ENCODE measurements around the gene RAB36.

Gene RAB36

DNA sequence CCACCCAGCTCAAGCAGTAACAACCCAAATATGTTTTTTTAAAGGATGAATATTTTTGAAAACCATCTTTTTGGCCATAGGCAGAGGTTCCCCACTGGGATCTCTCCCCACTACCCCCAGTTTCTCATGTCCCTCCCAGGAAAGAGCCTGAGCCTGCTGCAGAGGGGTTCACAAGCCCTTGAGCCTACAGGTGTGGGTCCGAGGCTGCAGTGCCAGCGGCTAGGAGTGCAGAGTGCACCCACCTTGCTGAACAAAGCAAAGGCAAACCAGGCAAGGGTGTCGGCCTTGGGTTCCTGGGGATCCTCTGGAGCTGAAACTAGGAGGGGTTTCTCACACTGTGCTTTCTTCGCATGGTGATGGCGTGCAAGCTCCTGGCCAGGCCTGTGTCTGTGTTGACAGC is 40.0 kb upstream of the RAB36 start:
- no peaks in the 10 kb centered on the region for H3K36me3 ChIP-seq (ENCODE audit: insufficient read depth, low read length)
- TF ChIP-seq, protein P1, sequence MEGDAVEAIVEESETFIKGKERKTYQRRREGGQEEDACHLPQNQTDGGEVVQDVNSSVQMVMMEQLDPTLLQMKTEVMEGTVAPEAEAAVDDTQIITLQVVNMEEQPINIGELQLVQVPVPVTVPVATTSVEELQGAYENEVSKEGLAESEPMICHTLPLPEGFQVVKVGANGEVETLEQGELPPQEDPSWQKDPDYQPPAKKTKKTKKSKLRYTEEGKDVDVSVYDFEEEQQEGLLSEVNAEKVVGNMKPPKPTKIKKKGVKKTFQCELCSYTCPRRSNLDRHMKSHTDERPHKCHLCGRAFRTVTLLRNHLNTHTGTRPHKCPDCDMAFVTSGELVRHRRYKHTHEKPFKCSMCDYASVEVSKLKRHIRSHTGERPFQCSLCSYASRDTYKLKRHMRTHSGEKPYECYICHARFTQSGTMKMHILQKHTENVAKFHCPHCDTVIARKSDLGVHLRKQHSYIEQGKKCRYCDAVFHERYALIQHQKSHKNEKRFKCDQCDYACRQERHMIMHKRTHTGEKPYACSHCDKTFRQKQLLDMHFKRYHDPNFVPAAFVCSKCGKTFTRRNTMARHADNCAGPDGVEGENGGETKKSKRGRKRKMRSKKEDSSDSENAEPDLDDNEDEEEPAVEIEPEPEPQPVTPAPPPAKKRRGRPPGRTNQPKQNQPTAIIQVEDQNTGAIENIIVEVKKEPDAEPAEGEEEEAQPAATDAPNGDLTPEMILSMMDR (IDR thresholded peaks at IDR 0.05; ENCODE audit: borderline replicate concordance, extremely low read depth, low read length, poor library complexity, severe bottlenecking), result no peak
- no peak for TF ChIP-seq EZH2 (IDR thresholded peaks at IDR 0.05; ENCODE audit: borderline replicate concordance, low read depth, low read length, severe bottlenecking)

DNA sequence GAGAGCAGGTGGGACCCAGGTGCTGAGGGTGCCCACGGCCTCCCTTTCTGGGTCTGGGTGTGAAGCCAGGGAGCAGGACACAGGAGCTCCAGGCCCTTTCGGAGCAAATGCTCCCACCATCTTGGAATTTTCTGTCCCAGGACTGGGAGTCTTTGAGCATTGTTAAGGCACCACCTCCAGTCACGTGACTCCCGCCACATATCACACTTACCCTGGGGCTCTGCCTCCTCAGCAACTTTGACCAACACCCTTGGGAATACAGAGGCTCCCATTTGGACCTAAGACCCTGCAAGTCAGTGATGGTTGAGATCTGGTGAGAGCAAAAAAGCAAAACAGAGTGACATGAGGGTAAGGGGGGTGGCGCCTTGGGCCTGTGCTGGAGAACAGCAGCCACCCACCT is 39.4 kb upstream of the RAB36 start:
- no peak overlapping the region for H3K4me3 ChIP-seq (ENCODE audit: low read depth in 1 of 2, low read length in 2 of 2)
- no peak overlapping the region for H3K27ac ChIP-seq (ENCODE audit: low read length)
- no peaks in the 10 kb centered on the region for H3K27me3 ChIP-seq (ENCODE audit: insufficient read depth, low read length, poor library complexity)
- DNase-seq (no peak), ATAC-seq (ENCODE audit: insufficient read depth, low read depth) (no peak)
- H3K79me2 ChIP-seq (ENCODE audit: insufficient read depth, low read length), result no peaks in the 10 kb centered on the region
- no peak overlapping the region for H3K4me2 ChIP-seq (ENCODE audit: insufficient read depth, low read length)
- H4K20me1 ChIP-seq (ENCODE audit: insufficient read depth, low read length), result peaks cover 3% of the 10 kb centered on the region; the same call in 1 of the 2 replicates
- H3K9me3 ChIP-seq (ENCODE audit: insufficient read depth, low read length, severe bottlenecking), result no peaks in the 10 kb centered on the region
- H3K4me1 ChIP-seq (ENCODE audit: insufficient read depth, low read length), result no peaks in the 10 kb centered on the region
- no peaks in the 10 kb centered on the region for H3K36me3 ChIP-seq (ENCODE audit: insufficient read depth, low read length)
- H2AFZ ChIP-seq (ENCODE audit: low read depth, low read length), result no peak overlapping the region
- H3K9ac ChIP-seq (ENCODE audit: low read depth, low read length), result no peak overlapping the region
- TF ChIP-seq, protein P1 (IDR thresholded peaks at IDR 0.05; ENCODE audit: borderline replicate concordance, extremely low read depth, low read length, poor library complexity, severe bottlenecking), result no peak
- TF ChIP-seq EZH2 (IDR thresholded peaks at IDR 0.05; ENCODE audit: borderline replicate concordance, low read depth, low read length, severe bottlenecking), result no peak

More for the DNA sequence above, 40.0 kb upstream of the RAB36 start:
- no peaks in the 10 kb centered on the region for H3K27me3 ChIP-seq (ENCODE audit: insufficient read depth, low read length, poor library complexity)
- H3K9ac ChIP-seq (ENCODE audit: low read depth, low read length), result no peak overlapping the region
- ATAC-seq (ENCODE audit: insufficient read depth, low read depth) (no peak), DNase-seq (no peak)
- no peak overlapping the region for H3K4me3 ChIP-seq (ENCODE audit: low read depth in 1 of 2, low read length in 2 of 2)
- H3K27ac ChIP-seq (ENCODE audit: low read length), result no peak overlapping the region
- peaks cover 3% of the 10 kb centered on the region; the same call in 1 of the 2 replicates for H4K20me1 ChIP-seq (ENCODE audit: insufficient read depth, low read length)
- no peaks in the 10 kb centered on the region for H3K79me2 ChIP-seq (ENCODE audit: insufficient read depth, low read length)
- H3K4me1 ChIP-seq (ENCODE audit: insufficient read depth, low read length), result no peaks in the 10 kb centered on the region
- no peak overlapping the region for H3K4me2 ChIP-seq (ENCODE audit: insufficient read depth, low read length)
- no peak overlapping the region for H2AFZ ChIP-seq (ENCODE audit: low read depth, low read length)
- H3K9me3 ChIP-seq (ENCODE audit: insufficient read depth, low read length, severe bottlenecking), result no peaks in the 10 kb centered on the region

DNA sequence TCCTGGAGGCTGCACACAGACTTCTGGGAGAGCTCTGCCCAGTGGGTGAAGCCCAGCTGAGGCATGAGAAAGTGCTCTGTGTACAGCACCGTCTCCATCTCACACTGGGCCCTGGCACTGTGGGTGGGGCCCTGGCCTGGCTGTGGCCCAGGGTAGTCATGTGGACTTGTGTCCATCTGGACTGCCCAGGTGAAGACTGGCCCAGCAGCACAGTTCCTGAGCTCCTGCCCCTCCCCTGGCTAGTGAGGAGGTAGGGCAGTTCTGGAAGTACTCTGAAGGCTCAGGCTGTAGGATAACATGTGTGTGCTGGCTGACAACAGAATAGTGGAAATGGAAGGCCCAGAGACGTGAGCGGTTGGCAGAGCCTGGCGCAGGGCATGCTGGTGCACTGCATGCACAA is 38.9 kb upstream of the RAB36 start:
- no peak overlapping the region for H3K9ac ChIP-seq (ENCODE audit: low read depth, low read length)
- no peaks in the 10 kb centered on the region for H3K79me2 ChIP-seq (ENCODE audit: insufficient read depth, low read length)
- no peaks in the 10 kb centered on the region for H3K36me3 ChIP-seq (ENCODE audit: insufficient read depth, low read length)
- TF ChIP-seq, protein P1 (IDR thresholded peaks at IDR 0.05; ENCODE audit: borderline replicate concordance, extremely low read depth, low read length, poor library complexity, severe bottlenecking), result no peak
- H3K4me3 ChIP-seq (ENCODE audit: low read depth in 1 of 2, low read length in 2 of 2), result no peak overlapping the region
- DNase-seq (no peak), ATAC-seq (ENCODE audit: insufficient read depth, low read depth) (no peak)
- no peaks in the 10 kb centered on the region for H3K9me3 ChIP-seq (ENCODE audit: insufficient read depth, low read length, severe bottlenecking)
- no peak overlapping the region for H3K4me2 ChIP-seq (ENCODE audit: insufficient read depth, low read length)
- H4K20me1 ChIP-seq (ENCODE audit: insufficient read depth, low read length), result peaks cover 3% of the 10 kb centered on the region; the same call in 1 of the 2 replicates
- H3K27ac ChIP-seq (ENCODE audit: low read length), result no peak overlapping the region
- H2AFZ ChIP-seq (ENCODE audit: low read depth, low read length), result no peak overlapping the region
- no peaks in the 10 kb centered on the region for H3K4me1 ChIP-seq (ENCODE audit: insufficient read depth, low read length)
- H3K27me3 ChIP-seq (ENCODE audit: insufficient read depth, low read length, poor library complexity), result no peaks in the 10 kb centered on the region

DNA sequence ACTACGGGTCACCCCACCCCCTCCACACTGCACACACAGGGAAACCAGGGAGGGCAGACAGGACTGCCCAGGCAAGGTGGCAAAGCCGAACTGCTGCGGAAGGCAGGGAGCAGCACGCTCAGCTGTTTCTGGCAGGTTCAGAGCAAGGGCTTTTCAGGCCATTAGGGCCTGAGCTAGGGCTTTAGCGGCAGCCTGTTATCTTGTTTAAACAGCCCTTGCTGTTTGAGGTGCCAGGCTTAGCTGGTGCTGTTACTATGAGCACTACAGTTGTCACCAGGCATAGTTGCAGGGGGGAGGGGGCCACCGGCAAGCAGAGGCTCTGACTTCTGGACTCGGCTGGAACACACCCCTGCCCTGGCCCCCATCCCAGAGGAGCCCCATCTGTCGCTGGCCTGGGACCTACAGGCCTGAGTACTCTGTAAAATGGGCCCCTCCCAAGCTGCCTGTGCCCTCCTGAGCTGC is 38.3 kb upstream of the RAB36 start:
- Histone ChIP-seq H3K27me3 (ENCODE audit: insufficient read depth, low read length, poor library complexity) (no peaks in the 10 kb centered on the region), H3K4me3 (ENCODE audit: low read depth in 1 of 2, low read length in 2 of 2) (no peak overlapping the region), H3K4me1 (ENCODE audit: insufficient read depth, low read length) (no peaks in the 10 kb centered on the region), H3K4me2 (ENCODE audit: insufficient read depth, low read length) (no peak overlapping the region), H4K20me1 (ENCODE audit: insufficient read depth, low read length) (peaks cover 3% of the 10 kb centered on the region; the same call in 1 of the 2 replicates), H3K36me3 (ENCODE audit: insufficient read depth, low read length) (no peaks in the 10 kb centered on the region), H3K79me2 (ENCODE audit: insufficient read depth, low read length) (no peaks in the 10 kb centered on the region), H3K9me3 (ENCODE audit: insufficient read depth, low read length, severe bottlenecking) (no peaks in the 10 kb centered on the region), H3K9ac (ENCODE audit: low read depth, low read length) (no peak overlapping the region), H2AFZ (ENCODE audit: low read depth, low read length) (no peak overlapping the region), H3K27ac (ENCODE audit: low read length) (no peak overlapping the region)
- ATAC-seq (ENCODE audit: insufficient read depth, low read depth) (no peak), DNase-seq (no peak)
- TF ChIP-seq, protein P1 (IDR thresholded peaks at IDR 0.05; ENCODE audit: borderline replicate concordance, extremely low read depth, low read length, poor library complexity, severe bottlenecking), result no peak
- no peak for TF ChIP-seq EZH2 (IDR thresholded peaks at IDR 0.05; ENCODE audit: borderline replicate concordance, low read depth, low read length, severe bottlenecking)
